Lower lobe of right lung (tissue), 2 donors: ENCODE results near the gene RBM28. TPM values are rescaled to one million over a fixed set of nuclear protein-coding genes. Genes with fewer than 3 reads are reported as not detected.
A peak's percentile ranks its signal among the peaks of the same experiment; 100 is the strongest.

Experiments
- ATAC-seq, 2 donors: fragments of 200-7000 bp; cut with Tn5 transposase; one replicate each; pipeline ENCODE4 v1.9.1; 2020 to 2022; ENCODE audit warnings: mild to moderate bottlenecking in 2 of 2, moderate library complexity in 2 of 2
- DNase-seq: peaks from one replicate; pipeline ENCODE4 v3.0.0-alpha.2; 2020
- H3K27ac ChIP-seq: fragments of 200-600 bp; one replicate; pipeline ENCODE4 v1.8.0; 2022
- H3K27me3 ChIP-seq: fragments of 200-600 bp; one replicate; pipeline ENCODE4 v1.8.0; 2022; ENCODE audit warnings: low read depth
- H3K36me3 ChIP-seq: fragments of 200-600 bp; one replicate; pipeline ENCODE4 v1.8.0; 2022; ENCODE audit warnings: mild to moderate bottlenecking
- H3K4me1 ChIP-seq: fragments of 200-600 bp; one replicate; pipeline ENCODE4 v1.8.0; 2022
- H3K4me3 ChIP-seq: fragments of 200-600 bp; one replicate; pipeline ENCODE4 v1.8.0; 2022; ENCODE audit warnings: mild to moderate bottlenecking
- H3K9me3 ChIP-seq: fragments of 200-600 bp; one replicate; pipeline ENCODE4 v1.8.0; 2022
- CTCF ChIP-seq: fragments of 200-600 bp; IDR thresholded peaks from one replicate; pipeline ENCODE4 v1.8.0; 2022; ENCODE audit warnings: antibody characterized with exemption, mild to moderate bottlenecking
- intact Hi-C: fragments of 100-400 bp; cut with DNase I; formaldehyde crosslinking; loops from one replicate; pipeline ENCODE4 v1.11.0; 2022
- total RNA-seq: library from RNA; stranded (reverse); fragmentation: NEBNext Ultra II Directional; extraction: Animal tissue kit (Norgen Biotek cat#: 25700); gene quantifications from one replicate; pipeline ENCODE4 v1.2.1, GENCODE V29; 2021
- donor health status: DM: no; HTN: yes; CAD: no; lungs with severe emphysema.

RBM28 gene
- total RNA-seq, 1 donor from 2014 or later = 26.9 TPM

DNA sequence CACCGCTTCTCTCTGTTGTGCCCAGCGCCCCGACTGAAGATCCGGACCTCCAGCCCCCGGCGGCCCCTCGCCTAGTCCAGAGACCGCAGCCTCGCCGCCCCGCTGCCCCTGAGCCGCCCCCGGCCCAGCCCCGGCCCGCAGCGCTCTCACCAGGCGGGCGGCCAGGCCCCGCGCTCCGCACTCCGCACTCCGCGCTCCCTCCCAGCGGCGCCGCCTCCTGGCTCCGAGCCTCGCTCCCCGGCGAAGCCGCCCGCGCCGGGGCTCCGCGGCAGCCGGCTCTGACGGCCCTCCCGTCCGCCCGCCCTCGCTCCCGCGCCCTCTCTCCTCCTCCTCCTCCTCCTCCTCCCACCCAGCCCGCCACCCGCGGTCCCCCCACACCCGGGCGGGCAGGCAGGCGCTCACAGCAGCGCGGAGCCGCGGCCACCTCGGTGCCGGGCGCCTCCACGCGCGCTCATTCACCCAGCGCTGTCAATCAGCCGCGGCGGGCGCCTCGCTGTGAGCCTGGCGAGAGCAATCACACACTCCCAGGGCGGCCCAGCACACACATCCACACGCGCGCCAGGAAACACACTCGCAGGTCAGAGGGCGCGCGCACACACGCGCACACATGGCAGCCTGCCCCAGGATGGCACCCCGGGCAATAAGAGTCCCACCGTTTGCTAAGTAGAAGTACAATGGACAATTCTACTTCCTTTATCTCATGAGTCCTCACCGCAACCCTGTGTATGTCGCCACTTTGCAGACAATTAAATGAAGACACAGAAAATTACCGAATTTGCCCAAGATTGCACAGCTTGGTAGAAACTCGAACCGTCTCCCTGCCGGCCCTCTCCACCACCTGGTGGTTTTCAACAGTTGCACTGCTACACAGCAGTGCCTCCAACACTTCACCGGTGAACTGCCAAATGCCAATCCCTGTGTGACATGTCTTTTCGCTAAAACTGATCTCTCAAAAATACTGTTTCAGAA is 18.0 kb upstream of the RBM28 start, which contains the start of gene PRRT4:
TSS of gene PRRT4 (minus strand) at position 280 of the 969 bp plus-strand sequence.
- no peak within 1 kb of the TSS for H3K27ac ChIP-seq
- no peaks in the 10 kb centered on the region for H3K36me3 ChIP-seq
- ATAC-seq = peak; percentile 73 to 82
- DNase-seq = peak; percentile 62
- H3K4me1 ChIP-seq = peaks cover 14% of the 10 kb centered on the region
- H3K4me3 ChIP-seq = peak within 1 kb of the TSS; percentile 54
- intact Hi-C loops = no loop called here
- no peak for TF ChIP-seq CTCF
- no peaks in the 10 kb centered on the region for H3K9me3 ChIP-seq
- peaks cover 54% of the 10 kb centered on the region for H3K27me3 ChIP-seq

DNA sequence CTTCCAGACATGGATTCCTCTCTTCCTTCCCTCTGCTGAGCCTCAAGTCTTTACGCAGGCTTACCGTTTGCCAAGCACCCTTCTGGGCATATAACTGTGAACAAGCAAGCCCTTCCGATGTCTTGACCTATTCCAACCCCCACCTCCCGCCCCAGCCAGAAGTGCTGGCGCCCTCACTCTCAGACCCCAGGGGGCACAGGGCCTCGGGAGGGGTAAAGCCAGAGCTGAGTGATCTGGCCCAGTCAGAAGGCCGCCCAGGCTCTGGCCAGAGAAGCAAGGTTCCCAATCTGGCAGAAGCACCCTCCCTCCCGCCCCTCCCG is 16.6 kb upstream of the RBM28 start:
- H3K4me1 ChIP-seq = peaks cover 14% of the 10 kb centered on the region
- peak overlapping the region; percentile 54 for H3K4me3 ChIP-seq
- no peak overlapping the region for H3K27ac ChIP-seq
- no peak for TF ChIP-seq CTCF
- ATAC-seq (no peak), DNase-seq (no peak)
- no peaks in the 10 kb centered on the region for H3K36me3 ChIP-seq
- H3K27me3 ChIP-seq = peaks cover 59% of the 10 kb centered on the region
- no peaks in the 10 kb centered on the region for H3K9me3 ChIP-seq
- intact Hi-C loops = no loop called here

- Histone ChIP-seq H3K4me3 (no peak overlapping the region), H3K4me1 (peaks cover 14% of the 10 kb centered on the region), H3K9me3 (no peaks in the 10 kb centered on the region), H3K27me3 (peaks cover 56% of the 10 kb centered on the region), H3K36me3 (no peaks in the 10 kb centered on the region), H3K27ac (no peak overlapping the region)
- TF ChIP-seq CTCF = no peak
- ATAC-seq (no peak), DNase-seq (no peak)
- intact Hi-C loops = no loop called here
These were observed 16.2 kb upstream of the RBM28 start for GRCh38 chr7:128359939-128360338.

DNA sequence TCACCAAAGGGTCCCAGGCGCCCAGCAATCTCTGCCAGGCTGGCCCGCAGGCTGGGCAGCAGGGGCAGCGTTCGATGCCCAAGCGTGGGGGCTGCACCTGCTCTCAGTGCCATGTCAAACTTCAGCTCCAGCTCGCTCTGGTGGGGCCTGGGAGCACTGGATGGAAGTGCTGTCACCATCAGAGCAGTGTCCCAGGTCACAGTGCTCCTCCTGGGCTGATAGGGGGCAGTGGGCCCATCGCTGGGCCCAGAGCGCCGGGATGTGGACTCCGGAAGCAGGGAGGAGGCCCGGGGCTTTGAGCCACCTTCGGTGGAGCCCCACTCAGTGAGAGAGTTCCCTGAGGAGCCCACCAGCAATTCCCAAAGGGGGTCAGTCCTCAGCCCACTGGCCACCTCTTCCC is 15.6 kb upstream of the RBM28 start:
- ATAC-seq (no peak), DNase-seq (no peak)
- intact Hi-C loops = no loop called here
- TF ChIP-seq CTCF = no peak
- Histone ChIP-seq H3K9me3 (no peaks in the 10 kb centered on the region), H3K4me1 (peaks cover 14% of the 10 kb centered on the region), H3K36me3 (no peaks in the 10 kb centered on the region), H3K4me3 (no peak overlapping the region), H3K27ac (no peak overlapping the region), H3K27me3 (peaks cover 53% of the 10 kb centered on the region)

- H3K4me1 ChIP-seq = peaks cover 14% of the 10 kb centered on the region
- peaks cover 57% of the 10 kb centered on the region for H3K27me3 ChIP-seq
- DNase-seq (no peak), ATAC-seq (no peak)
- no peaks in the 10 kb centered on the region for H3K9me3 ChIP-seq
- no peak for TF ChIP-seq CTCF
- H3K36me3 ChIP-seq = no peaks in the 10 kb centered on the region
- intact Hi-C loops = no loop called here
- H3K4me3 ChIP-seq = no peak overlapping the region
- H3K27ac ChIP-seq = no peak overlapping the region
These were observed 14.5 kb upstream of the RBM28 start for GRCh38 chr7:128358233-128358632.
